BJ (cell line): ENCODE results near the gene PRPSAP1. TPM values are rescaled to one million over a fixed set of nuclear protein-coding genes. Genes with fewer than 3 reads are reported as not detected.
A peak's percentile ranks its signal among the peaks of the same experiment; 100 is the strongest.

ENCODE experiments used
- CTCF ChIA-PET: fragments of 350-600 bp; formaldehyde crosslinking; extraction: SDS; loops from one replicate; lab custom pipeline; 2021; ENCODE audit warnings: antibody characterized with exemption, inconsistent platforms; lab: Yijun Ruan, JAX
- POLR2A ChIA-PET: fragments of 300-600 bp; sonication (Branson Sonifier 250); formaldehyde crosslinking; extraction: SDS; loops from one replicate; lab custom pipeline; 2021; ENCODE audit warnings: antibody characterized with exemption; lab: Charles Lee
- DNase-seq: peaks from one replicate; pipeline ENCODE4 v3.0.0-alpha.2; 2011; ENCODE audit warnings: low read depth
- H3K27me3 ChIP-seq: 2 replicates; pipeline ENCODE4 v1.6.0; 2011; ENCODE audit warnings: low read length; ENCODE audit not compliant: control insufficient read depth, insufficient read depth
- H3K36me3 ChIP-seq: 2 replicates; pipeline ENCODE4 v1.5.1; 2011; ENCODE audit warnings: low read length; ENCODE audit not compliant: control insufficient read depth, insufficient read depth
- H3K4me3 ChIP-seq: 2 replicates; pipeline ENCODE4 v1.5.1; 2011; ENCODE audit warnings: low read depth, mild to moderate bottlenecking, control low read depth, low read length
- CTCF ChIP-seq: IDR thresholded peaks from 2 replicates; pipeline ENCODE4 v1.5.1; 2011; ENCODE audit warnings: low read depth, mild to moderate bottlenecking, control low read depth, inconsistent platforms, low read length, moderate library complexity; ENCODE audit not compliant: insufficient read depth
- polyA plus RNA-seq: library from polyadenylated mRNA; depleted of rRNA; stranded (reverse); fragments of >200 nt; gene quantifications from 2 replicates; pipeline ENCODE4 v1.2.3, GENCODE V29; 2011

The PRPSAP1 gene
- polyA plus RNA-seq, 1 experiment, result 72.8 TPM

GRCh38 chr17:76357597-76358158 lies 4.0 kb upstream of the PRPSAP1 start:
- ChIA-PET POLR2A (no interaction called here), CTCF (interaction anchor here (0.6 to 3.3 kb wide), 3 partner anchors 8 to 63 kb away, joined by 3 to 14 read pairs (median 10); partner anchors contain the start of gene SPHK1)
- Histone ChIP-seq H3K4me3 (no peak overlapping the region), H3K36me3 (no peaks in the 10 kb centered on the region), H3K27me3 (no peaks in the 10 kb centered on the region)
- no peak for DNase-seq
- TF ChIP-seq CTCF, result no peak

GRCh38 chr17:76356803-76357456 lies 3.2 kb upstream of the PRPSAP1 start:
- ChIA-PET POLR2A (no interaction called here), CTCF (interaction anchor here (0.6 to 3.3 kb wide), 5 partner anchors 9 to 162 kb away, joined by 3 to 14 read pairs (median 3); partner anchors contain the start of gene SPHK1)
- Histone ChIP-seq H3K27me3 (no peaks in the 10 kb centered on the region), H3K36me3 (no peaks in the 10 kb centered on the region), H3K4me3 (no peak overlapping the region)
- TF ChIP-seq CTCF, result no peak
- no peak for DNase-seq

- Histone ChIP-seq H3K27me3 (no peaks in the 10 kb centered on the region), H3K36me3 (no peaks in the 10 kb centered on the region), H3K4me3 (no peak overlapping the region)
- POLR2A ChIA-PET, result interaction anchor here (0.6 kb wide), 1 partner anchor 141 kb away, joined by 23 read pairs; no protein-coding TSS in a partner anchor
- CTCF ChIA-PET, result interaction anchor here (0.9 to 4.4 kb wide), 4 partner anchors 16 to 43 kb away, joined by 5 to 27 read pairs (median 16); no protein-coding TSS in a partner anchor
- no peak for DNase-seq
- no peak for TF ChIP-seq CTCF
Observed at GRCh38 chr17:76354747-76355310, 1.1 kb upstream of the PRPSAP1 start.

- TF ChIP-seq CTCF, result no peak
- Histone ChIP-seq H3K27me3 (no peaks in the 10 kb centered on the region), H3K36me3 (no peaks in the 10 kb centered on the region), H3K4me3 (peak overlapping the region; percentile 93)
- ChIA-PET POLR2A (interaction anchor here (0.6 kb wide), 1 partner anchor 141 kb away, joined by 23 read pairs; no protein-coding TSS in a partner anchor), CTCF (interaction anchor here (1.4 to 4.4 kb wide), 5 partner anchors 11 to 44 kb away, joined by 6 to 27 read pairs (median 12); no protein-coding TSS in a partner anchor)
- no peak for DNase-seq
Observed at GRCh38 chr17:76354317-76354729, 607 bp upstream of the PRPSAP1 start.
